ENCODE results near the gene VAV2. TPM values are rescaled to one million over a fixed set of nuclear protein-coding genes. Genes with fewer than 3 reads are reported as not detected.

VAV2 gene
- total and polyA plus RNA-seq, 2 of the 4 experiments (the other 2 are of a cell fraction), result 10.8 to 13.4 TPM

DNA sequence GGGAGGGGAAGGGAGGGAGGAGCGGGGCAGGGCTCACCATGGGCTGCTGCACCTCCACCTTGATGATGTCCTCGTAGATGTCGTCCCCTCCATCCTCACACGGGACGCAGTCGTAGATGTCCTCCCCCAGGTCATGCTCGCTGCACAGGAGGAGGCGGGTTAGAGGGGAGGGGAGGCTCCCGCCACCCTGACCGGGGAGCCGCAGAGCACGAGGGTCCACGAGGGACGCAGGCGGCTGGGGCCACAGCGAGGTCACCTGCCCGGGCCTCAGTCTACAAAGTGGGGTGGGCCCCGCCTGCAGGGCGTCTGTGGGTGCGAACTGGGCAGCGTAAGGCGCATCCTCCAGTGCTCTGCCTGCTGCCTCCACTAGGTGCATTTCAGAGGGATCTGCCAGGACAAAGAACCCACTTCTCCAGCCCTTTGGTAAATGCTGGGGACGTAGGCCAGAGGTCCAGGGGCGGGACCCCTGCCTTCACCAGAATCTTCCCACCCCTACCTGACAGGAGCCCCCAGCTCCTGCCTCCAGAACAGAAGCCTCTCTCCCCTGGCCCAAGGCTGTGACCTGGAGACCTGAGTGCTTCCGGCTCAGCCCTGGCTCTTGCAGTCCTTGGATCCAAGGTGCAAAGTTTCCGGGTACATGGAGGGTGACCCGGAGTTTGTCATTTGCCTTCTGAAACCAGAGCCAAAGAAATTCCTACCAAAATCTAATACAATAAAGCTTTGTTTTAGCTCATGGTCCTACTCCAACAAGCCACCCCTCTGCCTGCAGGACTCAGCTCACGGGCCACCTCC lies 179.9 kb downstream of the VAV2 start:
- no peak for ATAC-seq (ENCODE audit: low read depth)
- in situ Hi-C loops (cut with MboI; ENCODE audit: low sequenced_read_pairs), result loop anchor here (25.0 kb wide), 1 partner anchor 600 kb away; no protein-coding TSS in a partner anchor
- H4K5ac ChIP-seq (ENCODE audit: low read depth, low read length), result no peak overlapping the region
- dilution Hi-C loops (cut with HindIII; ENCODE audit: low sequenced_read_pairs, unreplicated experiment), result no loop called here
- H4K91ac ChIP-seq (ENCODE audit: insufficient read depth, low read depth, low read length), result no peak overlapping the region
- H4K8ac ChIP-seq (ENCODE audit: low read depth in 2 of 2, low read length in 2 of 2), result no peak overlapping the region
- no peak overlapping the region for H2AK5ac ChIP-seq (ENCODE audit: low read depth, low read length)
- H2AK9ac ChIP-seq (replicated peaks; ENCODE audit: low read depth, low read length, poor library complexity), result peak overlapping the region; percentile 28
- no peak overlapping the region for H3K4ac ChIP-seq (ENCODE audit: low read depth, low read length)
- intact Hi-C loops (cut with micrococcal nuclease), result no loop called here
- H3K27me3 ChIP-seq (ENCODE audit: control insufficient read depth, insufficient read depth, low read length), result no peaks in the 10 kb centered on the region
- ChIA-PET CTCF (no interaction called here), POLR2A (ENCODE audit: unreplicated experiment) (no interaction called here)
- H3K23ac ChIP-seq (ENCODE audit: low read depth, low read length), result 0 out of 2 replicates have a peak overlapping the region, but pooled peaks have one; percentile 59
- TF ChIP-seq RFX5 (IDR thresholded peaks at IDR 0.05; ENCODE audit: low read depth, low read length), result no peak
- TF ChIP-seq NFE2L2 (IDR thresholded peaks at IDR 0.05; ENCODE audit: low read depth, low read length), result no peak
- TF ChIP-seq, protein P1, sequence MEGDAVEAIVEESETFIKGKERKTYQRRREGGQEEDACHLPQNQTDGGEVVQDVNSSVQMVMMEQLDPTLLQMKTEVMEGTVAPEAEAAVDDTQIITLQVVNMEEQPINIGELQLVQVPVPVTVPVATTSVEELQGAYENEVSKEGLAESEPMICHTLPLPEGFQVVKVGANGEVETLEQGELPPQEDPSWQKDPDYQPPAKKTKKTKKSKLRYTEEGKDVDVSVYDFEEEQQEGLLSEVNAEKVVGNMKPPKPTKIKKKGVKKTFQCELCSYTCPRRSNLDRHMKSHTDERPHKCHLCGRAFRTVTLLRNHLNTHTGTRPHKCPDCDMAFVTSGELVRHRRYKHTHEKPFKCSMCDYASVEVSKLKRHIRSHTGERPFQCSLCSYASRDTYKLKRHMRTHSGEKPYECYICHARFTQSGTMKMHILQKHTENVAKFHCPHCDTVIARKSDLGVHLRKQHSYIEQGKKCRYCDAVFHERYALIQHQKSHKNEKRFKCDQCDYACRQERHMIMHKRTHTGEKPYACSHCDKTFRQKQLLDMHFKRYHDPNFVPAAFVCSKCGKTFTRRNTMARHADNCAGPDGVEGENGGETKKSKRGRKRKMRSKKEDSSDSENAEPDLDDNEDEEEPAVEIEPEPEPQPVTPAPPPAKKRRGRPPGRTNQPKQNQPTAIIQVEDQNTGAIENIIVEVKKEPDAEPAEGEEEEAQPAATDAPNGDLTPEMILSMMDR (conservative IDR thresholded peaks at IDR 0.05; ENCODE audit: low read depth, low read length), result no peak
- TF ChIP-seq BHLHE40 (IDR thresholded peaks at IDR 0.05; ENCODE audit: low read depth, low read length), result no peak
- TF ChIP-seq FOS (IDR thresholded peaks at IDR 0.05; ENCODE audit: low read depth, low read length), result no peak
- TF ChIP-seq CHD1 (IDR thresholded peaks at IDR 0.05; ENCODE audit: low read depth, low read length), result no peak
- TF ChIP-seq, protein P2, sequence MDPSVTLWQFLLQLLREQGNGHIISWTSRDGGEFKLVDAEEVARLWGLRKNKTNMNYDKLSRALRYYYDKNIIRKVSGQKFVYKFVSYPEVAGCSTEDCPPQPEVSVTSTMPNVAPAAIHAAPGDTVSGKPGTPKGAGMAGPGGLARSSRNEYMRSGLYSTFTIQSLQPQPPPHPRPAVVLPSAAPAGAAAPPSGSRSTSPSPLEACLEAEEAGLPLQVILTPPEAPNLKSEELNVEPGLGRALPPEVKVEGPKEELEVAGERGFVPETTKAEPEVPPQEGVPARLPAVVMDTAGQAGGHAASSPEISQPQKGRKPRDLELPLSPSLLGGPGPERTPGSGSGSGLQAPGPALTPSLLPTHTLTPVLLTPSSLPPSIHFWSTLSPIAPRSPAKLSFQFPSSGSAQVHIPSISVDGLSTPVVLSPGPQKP (IDR thresholded peaks at IDR 0.05; ENCODE audit: borderline replicate concordance, low read depth, low read length), result no peak
- no peak overlapping the region for H3K4me2 ChIP-seq (ENCODE audit: low read depth, low read length)
- H3K36me3 ChIP-seq (ENCODE audit: control insufficient read depth, insufficient read depth, low read length), result peaks cover 18% of the 10 kb centered on the region
- H2BK120ac ChIP-seq (ENCODE audit: low read depth, low read length), result no peak overlapping the region
- no peaks in the 10 kb centered on the region; the same call in 1 of the 2 replicates for H3K4me1 ChIP-seq (ENCODE audit: control insufficient read depth, insufficient read depth, low read length)
- H3K4me3 ChIP-seq (ENCODE audit: insufficient read depth, low read depth, low read length), result no peak overlapping the region
- H4K20me1 ChIP-seq (ENCODE audit: insufficient read depth, low read length), result no peaks in the 10 kb centered on the region; the same call in 1 of the 2 replicates
- DNase-seq, result no peak
- H3K27ac ChIP-seq (ENCODE audit: insufficient read depth, low read length), result no peak overlapping the region
- H3K56ac ChIP-seq (ENCODE audit: extremely low read depth, insufficient read depth, low read length), result no peak overlapping the region
- H2BK15ac ChIP-seq (ENCODE audit: low read depth, low read length), result no peak overlapping the region
- no peak overlapping the region for H2BK20ac ChIP-seq (ENCODE audit: low read depth, low read length)
- H3K9me3 ChIP-seq (ENCODE audit: control insufficient read depth, insufficient read depth, low read length), result no peaks in the 10 kb centered on the region
- no peak overlapping the region for H3K18ac ChIP-seq (ENCODE audit: low read depth, low read length)
- no TSS peak for BruUV-seq (replicated peaks)
- H2AFZ ChIP-seq (replicated peaks; ENCODE audit: low read length, poor library complexity), result no peak overlapping the region
- WGBS, 2 experiments (ENCODE audit: extremely low coverage in 2 of 2, insufficient read length in 1 of 2), result 91% methylated on average over 10 of the region's 28 CpGs; no CpG with 5 or more reads in 1 of the 2 experiments
- peaks cover 0 to 17% of the 10 kb centered on the region in 2 experiments; a peak in 1 of 4 replicates for H3K79me1 ChIP-seq (ENCODE audit: low read depth in 1 of 2, low read length in 2 of 2)
- H3K9ac ChIP-seq (ENCODE audit: low read depth, low read length), result no peak overlapping the region
- peaks cover 3% of the 10 kb centered on the region for H3K9me1 ChIP-seq (ENCODE audit: insufficient read depth, low read length)
- no peak overlapping the region for H3K14ac ChIP-seq (replicated peaks; ENCODE audit: low read depth, low read length)
- H2BK5ac ChIP-seq (ENCODE audit: low read depth, low read length, poor library complexity, severe bottlenecking), result no peak overlapping the region
